H1 (cell line): ENCODE results near the gene CDON. TPM values are rescaled to one million over a fixed set of nuclear protein-coding genes. Genes with fewer than 3 reads are reported as not detected.

Experiments used
- CTCF ChIA-PET: fragments of 300-600 bp; sonication (Branson Sonifier 250); formaldehyde crosslinking; loops from one replicate; lab custom pipeline; 2021; ENCODE audit not compliant: partially characterized antibody; lab: Charles Lee
- POLR2A ChIA-PET: fragments of 300-600 bp; sonication (Branson Sonifier 250); formaldehyde crosslinking; loops from one replicate; lab custom pipeline; 2021; ENCODE audit warnings: inconsistent platforms; ENCODE audit not compliant: partially characterized antibody; lab: Charles Lee
- DNase-seq, 2 experiments: peaks; one replicate each; pipeline versions ENCODE4 v3.0.0 to v3.0.0-alpha.2; 2010 to 2022; ENCODE audit warnings: low spot score in 2 of 2, low read depth in 1 of 2, mixed read lengths in 1 of 2
- FAIRE-seq: peaks from 2 replicates; lab custom pipeline; 2011; peaks lifted over from hg19 to GRCh38; lab: Jason Lieb, UNC
- H2AFZ ChIP-seq: 2 replicates; pipeline ENCODE4 v1.8.1; 2012; ENCODE audit warnings: low read length, inconsistent platforms
- H2AK5ac ChIP-seq: 2 replicates; pipeline ENCODE4 v1.6.1; 2013; ENCODE audit warnings: low read depth, low read length
- H2BK120ac ChIP-seq: replicated peaks from 2 replicates; pipeline ENCODE3; 2013; ENCODE audit warnings: low read depth, low read length, inconsistent platforms
- H2BK12ac ChIP-seq: 2 replicates; pipeline ENCODE4 v1.6.1; 2013; ENCODE audit warnings: low read depth, low read length
- H2BK15ac ChIP-seq: 2 replicates; pipeline ENCODE4 v1.6.1; 2013; ENCODE audit warnings: low read length
- H2BK20ac ChIP-seq: 2 replicates; pipeline ENCODE4 v1.6.1; 2013; ENCODE audit warnings: low read length
- H2BK5ac ChIP-seq: 2 replicates; pipeline ENCODE4 v1.6.1; 2013; ENCODE audit warnings: low read depth, low read length
- H3K14ac ChIP-seq: 2 replicates; pipeline ENCODE4 v1.6.1; 2013; ENCODE audit warnings: inconsistent platforms; ENCODE audit not compliant: insufficient read length
- H3K18ac ChIP-seq: 2 replicates; pipeline ENCODE4 v1.6.1; 2013; ENCODE audit warnings: low read length; ENCODE audit errors: extremely low read depth
- H3K23ac ChIP-seq: 2 replicates; pipeline ENCODE4 v1.6.1; 2013; ENCODE audit warnings: inconsistent platforms; ENCODE audit not compliant: insufficient read length
- H3K23me2 ChIP-seq: 2 replicates; pipeline ENCODE4 v1.6.1; 2013; ENCODE audit warnings: low read depth, low read length
- H3K27ac ChIP-seq: 2 replicates; pipeline ENCODE4 v1.6.1; 2011; ENCODE audit warnings: low read depth, low read length, inconsistent platforms
- H3K27me3 ChIP-seq, 4 experiments: replicated peaks in 1 of 4; 1 replicate in 1 of 4; 2 replicates in 3 of 4; pipeline versions ENCODE4 v1.6.1 to v1.8.1; 2011 to 2013; ENCODE audit warnings: low read length in 3 of 4, mild to moderate bottlenecking in 3 of 4, inconsistent platforms in 2 of 4, mixed read lengths in 2 of 4, moderate library complexity in 1 of 4; ENCODE audit not compliant: control insufficient read depth in 3 of 4, insufficient read depth in 3 of 4; ENCODE audit errors: extremely low read depth in 1 of 4
- H3K36me3 ChIP-seq, 4 experiments: 2 replicates each; pipeline versions ENCODE4 v1.6.1 to v1.8.1; 2011 to 2013; ENCODE audit warnings: mild to moderate bottlenecking in 4 of 4, low read length in 3 of 4, moderate library complexity in 2 of 4, control low read depth in 1 of 4, inconsistent platforms in 1 of 4; ENCODE audit not compliant: insufficient read depth in 4 of 4, control insufficient read depth in 2 of 4
- H3K4ac ChIP-seq: replicated peaks from 2 replicates; pipeline ENCODE3; 2013; ENCODE audit warnings: low read length, low read depth, mixed read lengths, inconsistent platforms; ENCODE audit not compliant: insufficient read length
- H3K4me1 ChIP-seq, 4 experiments: replicated peaks in 1 of 4; 1 replicate in 1 of 4; 2 replicates in 3 of 4; pipeline versions ENCODE4 v1.6.1 to v1.8.1; 2011 to 2013; ENCODE audit warnings: low read length in 3 of 4, inconsistent platforms in 2 of 4, mixed read lengths in 1 of 4; ENCODE audit not compliant: insufficient read depth in 4 of 4, control insufficient read depth in 3 of 4
- H3K4me2 ChIP-seq, 2 experiments: 2 replicates each; pipeline versions ENCODE4 v1.6.1 to v1.8.1; 2011 to 2013; ENCODE audit warnings: low read depth in 2 of 2, low read length in 2 of 2, control low read depth in 1 of 2, inconsistent platforms in 1 of 2, mild to moderate bottlenecking in 1 of 2; ENCODE audit not compliant: insufficient read depth in 1 of 2
- H3K4me3 ChIP-seq, 4 experiments: fragments of 200-600, 300-600 bp in 1 of 4; sonication (generic), shearing (Covaris generic), sonication (Bioruptor Twin) in 1 of 4; 2 replicates each; pipeline versions ENCODE4 v1.5.1 to v1.8.1; 2011 to 2016; ENCODE audit warnings: low read length in 4 of 4, low read depth in 3 of 4, control low read depth in 2 of 4, inconsistent platforms in 2 of 4, mild to moderate bottlenecking in 2 of 4, mixed read lengths in 1 of 4, moderate library complexity in 1 of 4; ENCODE audit not compliant: insufficient read depth in 2 of 4; ENCODE audit errors: extremely low read depth in 1 of 4
- H3K56ac ChIP-seq: replicated peaks from 2 replicates; pipeline ENCODE3; 2013; ENCODE audit warnings: low read depth, mild to moderate bottlenecking, mixed read lengths, low read length, inconsistent platforms; ENCODE audit not compliant: insufficient read length
- H3K79me1 ChIP-seq: 2 replicates; pipeline ENCODE4 v1.6.1; 2013; ENCODE audit warnings: low read depth, low read length, control low read depth
- H3K79me2 ChIP-seq, 2 experiments: 2 replicates each; pipeline versions ENCODE4 v1.6.1 to v1.8.1; 2012 to 2013; ENCODE audit warnings: low read length in 2 of 2, mild to moderate bottlenecking in 2 of 2, inconsistent platforms in 1 of 2; ENCODE audit not compliant: insufficient read depth in 2 of 2, control insufficient read depth in 1 of 2
- H3K9ac ChIP-seq, 4 experiments: replicated peaks in 1 of 4; 1 replicate in 1 of 4; 2 replicates in 3 of 4; pipeline versions ENCODE4 v1.6.1 to v1.8.1; 2011 to 2013; ENCODE audit warnings: low read depth in 3 of 4, low read length in 3 of 4, control low read depth in 2 of 4, mild to moderate bottlenecking in 2 of 4, moderate library complexity in 2 of 4, inconsistent platforms in 1 of 4; ENCODE audit errors: extremely low read depth in 1 of 4
- H3K9me3 ChIP-seq, 2 experiments: 2 replicates each; pipeline versions ENCODE4 v1.6.1 to v1.8.1; 2012 to 2013; ENCODE audit warnings: mild to moderate bottlenecking in 2 of 2, moderate library complexity in 2 of 2, control low read depth in 1 of 2, inconsistent platforms in 1 of 2, low read depth in 1 of 2, low read length in 1 of 2, mixed read lengths in 1 of 2; ENCODE audit not compliant: insufficient read depth in 2 of 2
- H4K20me1 ChIP-seq, 2 experiments: replicated peaks in 1 of 2; 2 replicates each; pipeline versions ENCODE3 to v1.8.1; 2011 to 2013; ENCODE audit warnings: inconsistent platforms in 2 of 2, low read length in 2 of 2, mild to moderate bottlenecking in 1 of 2; ENCODE audit not compliant: insufficient read depth in 2 of 2, control insufficient read depth in 1 of 2
- H4K5ac ChIP-seq: 2 replicates; pipeline ENCODE4 v1.6.1; 2013; ENCODE audit warnings: low read length, low read depth, mixed read lengths, inconsistent platforms; ENCODE audit not compliant: insufficient read length
- H4K8ac ChIP-seq: 2 replicates; pipeline ENCODE4 v1.8.0; 2013; ENCODE audit warnings: mild to moderate bottlenecking, moderate library complexity, low read length, inconsistent platforms; ENCODE audit not compliant: insufficient read depth; ENCODE audit errors: extremely low read depth
- H4K91ac ChIP-seq: replicated peaks from 2 replicates; pipeline ENCODE3; 2013; ENCODE audit warnings: low read length, mixed read lengths, inconsistent platforms; ENCODE audit not compliant: insufficient read length
- BCL11A ChIP-seq, 2 experiments: IDR thresholded peaks; one replicate each; pipeline ENCODE4 v1.6.1; 2011; ENCODE audit warnings: low read depth in 2 of 2, low read length in 2 of 2, mild to moderate bottlenecking in 2 of 2
- JUND ChIP-seq: IDR thresholded peaks from 2 replicates; pipeline ENCODE4 v1.6.1; 2011; ENCODE audit warnings: mild to moderate bottlenecking, improper control_type of control experiment, low read length
- POLR2AphosphoS5 ChIP-seq: IDR thresholded peaks from 2 replicates; pipeline ENCODE4 v1.6.1; 2011; ENCODE audit warnings: low read depth, low read length
- SIN3A ChIP-seq, 2 experiments: IDR thresholded peaks in 1 of 2; conservative IDR thresholded peaks in 1 of 2; 2 replicates each; pipeline ENCODE4 v1.6.1; 2011 to 2012; ENCODE audit warnings: low read length in 2 of 2, improper control_type of control experiment in 1 of 2, low read depth in 1 of 2, mild to moderate bottlenecking in 1 of 2
- YY1 ChIP-seq: IDR thresholded peaks from 2 replicates; pipeline ENCODE4 v1.6.1; 2011; ENCODE audit warnings: low read depth, mild to moderate bottlenecking, low read length
- WGBS, 2 experiments: shearing (Covaris generic) in 1 of 2; methylation state at CpG; one replicate each; pipeline versions ENCODE4 v1.1.6 to v1.1.7; 2013 to 2015; ENCODE audit warnings: low lambda C conversion rate in 2 of 2, mixed read lengths in 2 of 2, inconsistent platforms in 1 of 2, low coverage in 1 of 2, missing lambda C conversion rate in 1 of 2; ENCODE audit not compliant: insufficient replicate concordance in 2 of 2, insufficient coverage in 1 of 2, insufficient read length in 1 of 2; ENCODE audit errors: extremely low coverage in 1 of 2, missing lambda C conversion rate in 1 of 2; 5-methylcytosine and 5-hydroxymethylcytosine counted together
- polyA plus RNA-seq, 7 experiments: library from polyadenylated mRNA; depleted of rRNA in 3 of 7; stranded (reverse) in 5 of 7; unstranded in 2 of 7; fragments of >200 nt in 5 of 7; fragments of 200-250 nt in 2 of 7; gene quantifications; 1 replicate in 5 of 7; 2 replicates in 1 of 7; 4 replicates in 1 of 7; pipeline versions ENCODE4 v1.2.1 to v1.2.3, GENCODE V29; 2011 to 2013; ENCODE audit warnings: missing spikeins in 2 of 7, mixed read lengths in 2 of 7
- total RNA-seq: library from RNA; stranded (reverse); fragmentation: NEBNext Ultra II Directional; extraction: Animal tissue kit (Norgen Biotek cat#: 25700); gene quantifications from 2 replicates; pipeline ENCODE4 v1.2.1, GENCODE V29; 2021

Gene CDON
- total and polyA plus RNA-seq, 2 of the 8 experiments (the other 6 are each of a cell fraction or from before 2014, with no cell fraction given) = 11.0 to 32.5 TPM

DNA sequence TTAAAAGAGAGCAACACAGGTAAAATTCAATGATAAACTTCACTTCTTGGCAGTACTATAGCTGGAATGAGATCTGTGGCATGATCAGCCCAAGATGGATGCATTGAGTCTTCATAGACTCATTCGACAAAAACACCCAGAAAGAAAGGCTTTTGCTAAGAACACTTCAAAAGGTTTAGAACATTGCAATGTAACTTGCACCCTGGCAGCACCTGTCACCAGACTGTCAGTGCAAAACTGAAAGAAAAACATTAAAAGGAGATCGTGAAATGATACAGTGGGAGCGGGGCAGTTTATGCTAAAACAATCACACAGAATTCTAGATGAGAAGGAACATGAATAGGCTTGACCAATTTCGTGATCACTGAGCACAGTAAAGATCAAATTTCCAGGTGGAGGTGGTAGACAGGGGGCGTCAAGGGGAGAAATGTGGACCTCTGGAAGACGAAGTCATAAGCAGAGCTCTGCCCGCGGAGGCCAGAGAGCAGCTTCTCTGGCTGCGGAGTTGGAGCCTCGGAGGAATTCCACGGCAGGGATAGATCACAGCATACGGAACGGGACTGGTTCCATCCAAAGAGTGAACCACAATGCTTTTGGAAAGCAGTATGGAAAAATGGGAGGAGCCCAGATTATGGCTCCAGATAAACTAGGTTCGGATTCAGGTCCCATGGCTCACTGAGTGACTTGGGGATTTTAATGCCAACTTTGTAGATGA lies 104.9 kb downstream of the CDON start:
- H3K36me3 ChIP-seq = peaks cover 0 to 16% (median 4%) of the 10 kb centered on the region in 4 experiments; a peak in 4 of 8 replicates
- H3K4ac ChIP-seq = no peak overlapping the region
- H4K8ac ChIP-seq = no peak overlapping the region
- H3K27me3 ChIP-seq = no peaks in the 10 kb centered on the region
- no peak overlapping the region for H3K27ac ChIP-seq
- H4K5ac ChIP-seq = no peak overlapping the region
- H2AK5ac ChIP-seq = no peak overlapping the region
- no peak overlapping the region for H2BK12ac ChIP-seq
- no peaks in the 10 kb centered on the region for H3K23me2 ChIP-seq
- no peaks in the 10 kb centered on the region for H3K4me1 ChIP-seq
- H3K18ac ChIP-seq = no peak overlapping the region
- CTCF ChIA-PET = interaction anchor here (1.1 to 9.1 kb wide), 6 partner anchors 10 to 232 kb away, joined by 3 to 65 read pairs (median 4); partner anchors contain the start of gene VSIG10L2
- H4K20me1 ChIP-seq = no peaks in the 10 kb centered on the region
- no peak overlapping the region for H3K56ac ChIP-seq
- POLR2A ChIA-PET = no interaction called here
- no peak overlapping the region for H2AFZ ChIP-seq
- no peaks in the 10 kb centered on the region; the same call in 1 of the 2 replicates for H3K79me1 ChIP-seq
- no peak overlapping the region for H2BK120ac ChIP-seq
- FAIRE-seq (no peak), DNase-seq (no peak)
- 92% methylated on average over 14 of the region's 14 CpGs; no CpG with 5 or more reads in 1 of the 2 experiments for WGBS, 2 experiments
- H3K4me2 ChIP-seq = no peak overlapping the region
- no peak overlapping the region for H2BK20ac ChIP-seq
- H3K9me3 ChIP-seq = 0 out of 4 replicates have a peak, but pooled peaks cover 0 to under 1% of the 10 kb centered on the region in 2 experiments
- H3K14ac ChIP-seq = no peak overlapping the region
- H3K4me3 ChIP-seq = no peak overlapping the region
- no peak overlapping the region for H2BK5ac ChIP-seq
- no peak overlapping the region for H3K23ac ChIP-seq
- TF ChIP-seq POLR2AphosphoS5 = no peak
- no peak for TF ChIP-seq SIN3A (conservative IDR thresholded peaks at IDR 0.05 in 1 of 2, IDR thresholded peaks at IDR 0.05 in 1 of 2; ENCODE audit: low read depth in 1 of 2, low read length in 2 of 2)
- TF ChIP-seq BCL11A (IDR thresholded peaks at IDR 0.05; ENCODE audit: low read depth in 2 of 2, low read length in 2 of 2) = no peak
- no peak for TF ChIP-seq JUND
- no peak for TF ChIP-seq YY1
- TF ChIP-seq, all 59 proteins: peak for 0
- Histone ChIP-seq H3K9ac (0 out of 7 replicates have a peak overlapping the region, but pooled peaks of 1 of the 4 experiments have one; percentile 31), H3K79me2 (no peaks in the 10 kb centered on the region), H2BK15ac (no peak overlapping the region), H4K91ac (no peak overlapping the region)
